Neural crest cell (in vitro differentiated cells): Measurements from ENCODE around the gene GRM1. TPM values are rescaled to one million over a fixed set of nuclear protein-coding genes. Genes with fewer than 3 reads are reported as not detected.

Source experiments
- DNase-seq: peaks from one replicate; pipeline ENCODE4 v3.0.0; 2021; ENCODE audit warnings: low read depth, mixed read lengths, low spot score
- H3K27ac Mint-ChIP-seq: one replicate; pipeline ENCODE4 v1.8.0; 2021; ENCODE audit warnings: mild to moderate bottlenecking, mixed read lengths; ENCODE audit not compliant: unreplicated experiment
- H3K27me3 Mint-ChIP-seq: 2 replicates; pipeline ENCODE4 v1.8.0; 2021; ENCODE audit warnings: low read depth, mild to moderate bottlenecking, mixed read lengths
- H3K36me3 Mint-ChIP-seq: 2 replicates; pipeline ENCODE4 v1.8.0; 2021; ENCODE audit warnings: low read depth, mild to moderate bottlenecking, mixed read lengths
- H3K4me1 Mint-ChIP-seq: 2 replicates; pipeline ENCODE4 v1.8.0; 2021; ENCODE audit warnings: mixed read lengths
- H3K4me3 Mint-ChIP-seq: one replicate; pipeline ENCODE4 v1.8.0; 2021; ENCODE audit warnings: mild to moderate bottlenecking, mixed read lengths
- H3K9me3 Mint-ChIP-seq: 2 replicates; pipeline ENCODE4 v1.8.0; 2021; ENCODE audit warnings: mixed read lengths
- total RNA-seq: library from RNA; stranded (reverse); gene quantifications from 2 replicates; pipeline ENCODE4 v1.2.1, GENCODE V29; 2021
- TF ChIP-seq, protein P1 (sequence below): fragments of 200-600 bp; sonication (generic); conservative IDR thresholded peaks from 2 replicates; pipeline ENCODE4 v1.5.0; 2021; ENCODE audit warnings: antibody characterized with exemption, mild to moderate bottlenecking

The GRM1 gene
- total RNA-seq, 1 donor from 2014 or later: 0.63 TPM

DNA sequence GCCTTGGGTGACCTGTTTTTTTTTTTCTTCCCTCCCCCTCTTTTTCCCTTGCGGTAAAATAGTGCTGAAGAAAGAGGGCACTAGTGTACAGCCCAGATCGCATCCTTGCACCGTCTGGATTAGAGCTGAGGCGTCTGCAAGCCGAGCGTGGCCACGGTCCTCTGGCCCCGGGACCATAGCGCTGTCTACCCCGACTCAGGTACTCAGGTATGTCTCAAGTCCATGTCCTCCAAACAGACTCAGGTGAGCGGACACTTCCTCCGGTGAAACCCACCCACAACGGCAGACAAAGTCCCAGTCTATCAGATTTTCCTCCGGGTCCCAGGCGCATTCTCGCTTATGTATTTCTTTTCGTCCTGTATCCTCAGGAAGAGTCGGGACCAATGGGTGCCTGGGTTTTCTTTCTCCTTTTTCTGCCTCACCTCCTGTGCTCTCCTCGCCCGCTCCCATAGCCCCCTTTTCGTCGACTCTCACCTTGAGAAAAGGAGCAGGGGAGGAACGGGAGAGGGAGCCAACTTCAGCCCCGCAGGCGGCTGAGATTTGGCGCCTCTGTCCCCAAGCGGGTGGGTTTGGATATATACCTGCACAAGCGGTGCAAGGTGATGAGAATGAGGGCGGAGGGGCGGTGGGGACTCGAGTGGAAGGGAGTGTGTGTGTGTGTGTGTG is 1.1 kb upstream of the GRM1 start:
- Mint-ChIP-seq H3K4me3 (peak overlapping the region; percentile 51), H3K27me3 (peaks cover 84% of the 10 kb centered on the region), H3K9me3 (no peaks in the 10 kb centered on the region), H3K27ac (no peak overlapping the region), H3K36me3 (no peaks in the 10 kb centered on the region), H3K4me1 (no peaks in the 10 kb centered on the region)
- TF ChIP-seq, protein P1, sequence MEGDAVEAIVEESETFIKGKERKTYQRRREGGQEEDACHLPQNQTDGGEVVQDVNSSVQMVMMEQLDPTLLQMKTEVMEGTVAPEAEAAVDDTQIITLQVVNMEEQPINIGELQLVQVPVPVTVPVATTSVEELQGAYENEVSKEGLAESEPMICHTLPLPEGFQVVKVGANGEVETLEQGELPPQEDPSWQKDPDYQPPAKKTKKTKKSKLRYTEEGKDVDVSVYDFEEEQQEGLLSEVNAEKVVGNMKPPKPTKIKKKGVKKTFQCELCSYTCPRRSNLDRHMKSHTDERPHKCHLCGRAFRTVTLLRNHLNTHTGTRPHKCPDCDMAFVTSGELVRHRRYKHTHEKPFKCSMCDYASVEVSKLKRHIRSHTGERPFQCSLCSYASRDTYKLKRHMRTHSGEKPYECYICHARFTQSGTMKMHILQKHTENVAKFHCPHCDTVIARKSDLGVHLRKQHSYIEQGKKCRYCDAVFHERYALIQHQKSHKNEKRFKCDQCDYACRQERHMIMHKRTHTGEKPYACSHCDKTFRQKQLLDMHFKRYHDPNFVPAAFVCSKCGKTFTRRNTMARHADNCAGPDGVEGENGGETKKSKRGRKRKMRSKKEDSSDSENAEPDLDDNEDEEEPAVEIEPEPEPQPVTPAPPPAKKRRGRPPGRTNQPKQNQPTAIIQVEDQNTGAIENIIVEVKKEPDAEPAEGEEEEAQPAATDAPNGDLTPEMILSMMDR: no peak
- no peak for DNase-seq

DNA sequence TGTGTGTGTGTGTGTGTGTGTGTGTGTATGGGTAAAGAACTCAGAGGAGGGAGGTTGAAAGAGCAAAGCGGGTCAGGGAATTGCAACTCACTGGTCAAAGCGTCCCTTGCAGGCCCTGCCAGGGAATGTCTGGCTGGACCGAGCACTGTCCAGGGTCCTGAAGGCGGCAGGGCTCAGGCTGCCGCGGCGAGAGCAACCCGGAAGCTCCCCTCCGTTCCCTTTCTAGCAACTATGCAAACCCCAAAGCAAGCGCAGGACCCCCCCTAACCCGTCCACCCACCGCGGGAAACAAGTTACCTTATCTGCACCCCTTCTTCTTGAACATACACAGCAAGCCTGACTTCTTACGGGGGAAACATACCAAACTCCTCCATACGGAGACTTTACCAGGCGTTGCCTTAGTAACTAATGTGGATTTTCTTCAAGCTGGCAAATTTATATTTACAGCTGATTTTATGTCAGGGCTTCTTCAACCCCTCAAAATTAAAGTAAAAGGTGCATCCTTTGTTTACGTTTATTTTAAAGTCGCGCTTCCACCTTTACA is 538 bp upstream of the GRM1 start:
- peak; percentile 80 for DNase-seq
- H3K4me3 Mint-ChIP-seq: peak overlapping the region; percentile 51

DNA sequence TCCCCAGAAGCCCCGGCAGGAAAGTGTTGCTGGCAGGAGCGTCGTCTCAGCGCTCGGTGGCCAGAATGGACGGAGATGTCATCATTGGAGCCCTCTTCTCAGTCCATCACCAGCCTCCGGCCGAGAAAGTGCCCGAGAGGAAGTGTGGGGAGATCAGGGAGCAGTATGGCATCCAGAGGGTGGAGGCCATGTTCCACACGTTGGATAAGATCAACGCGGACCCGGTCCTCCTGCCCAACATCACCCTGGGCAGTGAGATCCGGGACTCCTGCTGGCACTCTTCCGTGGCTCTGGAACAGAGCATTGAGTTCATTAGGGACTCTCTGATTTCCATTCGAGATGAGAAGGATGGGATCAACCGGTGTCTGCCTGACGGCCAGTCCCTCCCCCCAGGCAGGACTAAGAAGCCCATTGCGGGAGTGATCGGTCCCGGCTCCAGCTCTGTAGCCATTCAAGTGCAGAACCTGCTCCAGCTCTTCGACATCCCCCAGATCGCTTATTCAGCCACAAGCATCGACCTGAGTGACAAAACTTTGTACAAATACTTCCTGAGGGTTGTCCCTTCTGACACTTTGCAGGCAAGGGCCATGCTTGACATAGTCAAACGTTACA is 817 bp downstream of the GRM1 start:
- DNase-seq: no peak
- Mint-ChIP-seq H3K4me1 (no peaks in the 10 kb centered on the region), H3K36me3 (no peaks in the 10 kb centered on the region), H3K27me3 (peaks cover 78% of the 10 kb centered on the region), H3K27ac (no peak overlapping the region), H3K4me3 (no peak overlapping the region), H3K9me3 (no peaks in the 10 kb centered on the region)
- TF ChIP-seq, protein P1: no peak

More for the DNA sequence above, 538 bp upstream of the GRM1 start:
- Mint-ChIP-seq H3K9me3 (no peaks in the 10 kb centered on the region), H3K36me3 (no peaks in the 10 kb centered on the region), H3K27me3 (peaks cover 79% of the 10 kb centered on the region), H3K4me1 (no peaks in the 10 kb centered on the region), H3K27ac (no peak overlapping the region)
- TF ChIP-seq, protein P1: no peak

DNA sequence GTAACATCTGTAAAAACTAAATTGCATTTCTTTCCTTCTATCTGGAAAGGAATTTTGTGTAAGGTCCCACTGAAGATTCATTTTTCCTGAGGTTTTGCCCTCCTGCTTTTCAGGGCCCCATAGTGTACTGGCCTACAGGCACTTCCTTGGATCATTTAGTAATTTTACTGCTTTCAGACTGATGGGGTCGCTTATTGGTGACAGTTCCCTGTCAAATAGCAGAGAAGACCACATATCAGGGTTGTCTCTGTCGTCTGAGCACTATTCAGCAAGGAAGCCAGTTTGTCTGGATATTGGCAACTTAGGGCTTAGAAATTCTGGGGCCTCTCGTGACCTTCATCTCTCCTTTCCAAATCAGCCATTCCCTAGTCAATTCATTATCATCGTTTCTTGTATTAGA is 3.5 kb downstream of the GRM1 start:
- H3K9me3 Mint-ChIP-seq: no peaks in the 10 kb centered on the region
- no peak overlapping the region for H3K27ac Mint-ChIP-seq
- no peak overlapping the region for H3K4me3 Mint-ChIP-seq
- H3K36me3 Mint-ChIP-seq: no peaks in the 10 kb centered on the region
- H3K4me1 Mint-ChIP-seq: no peaks in the 10 kb centered on the region
- TF ChIP-seq, protein P1: no peak
- peaks cover 62% of the 10 kb centered on the region for H3K27me3 Mint-ChIP-seq
- no peak for DNase-seq

DNA sequence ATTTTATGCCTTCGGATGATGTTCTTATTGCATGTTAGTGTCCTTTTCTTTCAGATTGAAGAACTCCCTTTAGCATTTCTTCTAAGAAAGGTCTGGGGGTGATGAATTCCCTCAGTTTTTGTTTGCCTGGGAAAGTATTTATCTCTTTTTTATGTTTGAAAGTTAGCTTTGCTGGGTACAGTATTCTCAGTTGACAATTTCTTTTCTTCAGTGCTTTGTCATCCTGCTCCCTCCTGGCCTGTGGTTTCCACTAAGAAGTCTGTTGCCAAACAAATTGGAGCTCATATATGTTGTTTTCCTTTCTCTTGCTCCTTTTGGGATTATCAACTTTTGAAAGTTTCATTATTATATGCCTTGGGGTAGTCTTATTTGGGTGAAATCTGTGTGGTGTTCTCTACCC is 11.5 kb downstream of the GRM1 start:
- DNase-seq: no peak
- H3K4me1 Mint-ChIP-seq: no peaks in the 10 kb centered on the region
- peaks cover 4% of the 10 kb centered on the region for H3K9me3 Mint-ChIP-seq
- no peak overlapping the region for H3K27ac Mint-ChIP-seq
- H3K27me3 Mint-ChIP-seq: peaks cover 9% of the 10 kb centered on the region
- TF ChIP-seq, protein P1: no peak
- H3K36me3 Mint-ChIP-seq: no peaks in the 10 kb centered on the region
- H3K4me3 Mint-ChIP-seq: no peak overlapping the region
